HEK293 (cell line): ENCODE measurements around the gene RAP1GAP.

ENCODE experiments used
- CTCF ChIA-PET: fragments of 350-600 bp; formaldehyde crosslinking; extraction: SDS; loops from one replicate; lab custom pipeline; 2021; ENCODE audit warnings: antibody characterized with exemption; lab: Yijun Ruan, JAX
- POLR2A ChIA-PET: fragments of 300-600 bp; formaldehyde crosslinking; extraction: SDS; loops from one replicate; lab custom pipeline; 2020; ENCODE audit warnings: antibody characterized with exemption, inconsistent platforms; lab: Yijun Ruan, JAX
- H3K27ac ChIP-seq: fragments of 200-500 bp; sonication (Bioruptor generic); 2 replicates; pipeline ENCODE4 v1.5.1; 2014; ENCODE audit warnings: low read depth, low read length, control low read depth, inconsistent platforms; ENCODE audit errors: extremely low read depth
- H3K36me3 ChIP-seq, 2 experiments: fragments of 200-500 bp in 1 of 2; sonication (Bioruptor generic) in 1 of 2; 1 replicate in 1 of 2; 2 replicates in 1 of 2; pipeline ENCODE4 v1.5.1; 2014 to 2017; ENCODE audit warnings: inconsistent platforms in 2 of 2, low read length in 2 of 2; ENCODE audit not compliant: control insufficient read depth in 2 of 2, insufficient read depth in 1 of 2
- H3K4me1 ChIP-seq: fragments of 200-500 bp; sonication (Bioruptor generic); 2 replicates; pipeline ENCODE4 v1.5.1; 2014; ENCODE audit warnings: mild to moderate bottlenecking, low read length, inconsistent platforms; ENCODE audit not compliant: control insufficient read depth, insufficient read depth
- H3K4me3 ChIP-seq: 2 replicates; pipeline ENCODE4 v1.5.1; 2011; ENCODE audit warnings: low read depth, mild to moderate bottlenecking, control low read depth, low read length, moderate library complexity
- H3K9me3 ChIP-seq: fragments of 200-500 bp; sonication (Bioruptor generic); 2 replicates; pipeline ENCODE4 v1.5.1; 2014; ENCODE audit warnings: low read depth, low read length, inconsistent platforms; ENCODE audit not compliant: control insufficient read depth, insufficient read depth
- FEZF1 ChIP-seq: fragments of 450-650 bp; formaldehyde crosslinking; IDR thresholded peaks from 2 replicates; pipeline ENCODE4 v1.5.1; 2016; ENCODE audit warnings: missing biosample characterization, missing genetic modification characterization
- KLF16 ChIP-seq: fragments of 450-650 bp; formaldehyde crosslinking; IDR thresholded peaks from 2 replicates; pipeline ENCODE4 v1.5.1; 2017; ENCODE audit warnings: missing biosample characterization, missing genetic modification characterization
- PBX3 ChIP-seq: sonication (generic); formaldehyde crosslinking; IDR thresholded peaks from 2 replicates; pipeline ENCODE4 v1.8.1; 2022; ENCODE audit warnings: mild to moderate bottlenecking, moderate library complexity, missing genetic modification reagents
- PRDM6 ChIP-seq: fragments of 450-650 bp; formaldehyde crosslinking; IDR thresholded peaks from 2 replicates; pipeline ENCODE4 v1.5.1; 2017; ENCODE audit warnings: missing biosample characterization, missing genetic modification characterization
- SCRT2 ChIP-seq: fragments of 450-650 bp; formaldehyde crosslinking; IDR thresholded peaks from 2 replicates; pipeline ENCODE4 v1.5.1; 2016; ENCODE audit warnings: missing biosample characterization, missing genetic modification characterization
- TSHZ1 ChIP-seq: fragments of 450-650 bp; formaldehyde crosslinking; IDR thresholded peaks from 2 replicates; pipeline ENCODE4 v1.5.1; 2016; ENCODE audit warnings: missing biosample characterization, missing genetic modification characterization, borderline replicate concordance
- ZBTB17 ChIP-seq: fragments of 450-650 bp; formaldehyde crosslinking; IDR thresholded peaks from 2 replicates; pipeline ENCODE4 v1.5.1; 2016; ENCODE audit warnings: missing biosample characterization, missing genetic modification characterization
- ZBTB8A ChIP-seq: fragments of 450-650 bp; formaldehyde crosslinking; IDR thresholded peaks from 2 replicates; pipeline ENCODE4 v1.5.1; 2016; ENCODE audit warnings: missing biosample characterization, missing genetic modification characterization
- ZFHX2 ChIP-seq: fragments of 450-650 bp; formaldehyde crosslinking; conservative IDR thresholded peaks from 2 replicates; pipeline ENCODE4 v1.5.1; 2016; ENCODE audit warnings: missing biosample characterization, missing genetic modification characterization
- ZFP3 ChIP-seq: fragments of 450-650 bp; formaldehyde crosslinking; IDR thresholded peaks from 2 replicates; pipeline ENCODE4 v1.5.1; 2016; ENCODE audit warnings: low read depth, missing biosample characterization, missing genetic modification characterization
- ZFP69B ChIP-seq: fragments of 450-650 bp; formaldehyde crosslinking; IDR thresholded peaks from 2 replicates; pipeline ENCODE4 v1.5.1; 2016; ENCODE audit warnings: missing biosample characterization, missing genetic modification characterization
- ZNF112 ChIP-seq: fragments of 450-650 bp; formaldehyde crosslinking; IDR thresholded peaks from 2 replicates; pipeline ENCODE4 v1.5.0; 2017; ENCODE audit warnings: missing biosample characterization, missing genetic modification characterization
- ZNF140 ChIP-seq: fragments of 450-650 bp; formaldehyde crosslinking; IDR thresholded peaks from 2 replicates; pipeline ENCODE4 v1.5.1; 2016; ENCODE audit warnings: missing biosample characterization, missing genetic modification characterization
- ZNF169 ChIP-seq: fragments of 450-650 bp; formaldehyde crosslinking; IDR thresholded peaks from 2 replicates; pipeline ENCODE4 v1.5.1; 2016; ENCODE audit warnings: missing biosample characterization, missing genetic modification characterization
- ZNF19 ChIP-seq: fragments of 450-650 bp; formaldehyde crosslinking; IDR thresholded peaks from 2 replicates; pipeline ENCODE4; 2016; ENCODE audit warnings: missing biosample characterization, missing genetic modification characterization, low read depth
- ZNF26 ChIP-seq: fragments of 450-650 bp; formaldehyde crosslinking; IDR thresholded peaks from 2 replicates; pipeline ENCODE4 v1.5.1; 2016; ENCODE audit warnings: missing biosample characterization, missing genetic modification characterization
- ZNF266 ChIP-seq: fragments of 450-650 bp; formaldehyde crosslinking; IDR thresholded peaks from 2 replicates; pipeline ENCODE4 v1.5.1; 2016; ENCODE audit warnings: missing biosample characterization, missing genetic modification characterization, low read depth
- ZNF280D ChIP-seq: fragments of 450-650 bp; formaldehyde crosslinking; IDR thresholded peaks from 2 replicates; pipeline ENCODE4 v1.5.1; 2016; ENCODE audit warnings: missing biosample characterization, missing genetic modification characterization
- ZNF335 ChIP-seq: fragments of 450-650 bp; formaldehyde crosslinking; conservative IDR thresholded peaks from 2 replicates; pipeline ENCODE4 v1.5.1; 2016; ENCODE audit warnings: missing biosample characterization, missing genetic modification characterization
- ZNF350 ChIP-seq: fragments of 450-650 bp; formaldehyde crosslinking; IDR thresholded peaks from 2 replicates; pipeline ENCODE4 v1.5.0; 2017; ENCODE audit warnings: missing biosample characterization, mild to moderate bottlenecking, missing genetic modification characterization
- ZNF423 ChIP-seq: fragments of 450-650 bp; formaldehyde crosslinking; IDR thresholded peaks from 2 replicates; pipeline ENCODE4 v1.5.1; 2016; ENCODE audit warnings: missing biosample characterization, missing genetic modification characterization
- ZNF473 ChIP-seq: fragments of 450-650 bp; formaldehyde crosslinking; IDR thresholded peaks from 2 replicates; pipeline ENCODE4 v1.5.1; 2017; ENCODE audit warnings: missing biosample characterization, missing genetic modification characterization
- ZNF580 ChIP-seq: fragments of 450-650 bp; formaldehyde crosslinking; IDR thresholded peaks from 2 replicates; pipeline ENCODE4 v1.5.1; 2016; ENCODE audit warnings: missing biosample characterization, missing genetic modification characterization
- ZNF585B ChIP-seq: fragments of 450-650 bp; formaldehyde crosslinking; IDR thresholded peaks from 2 replicates; pipeline ENCODE4 v1.5.1; 2016; ENCODE audit warnings: missing biosample characterization, missing genetic modification characterization
- ZNF626 ChIP-seq: fragments of 450-650 bp; sonication (Bioruptor Pico); formaldehyde crosslinking; IDR thresholded peaks from 2 replicates; pipeline ENCODE4 v1.5.1; 2018; ENCODE audit warnings: missing biosample characterization, missing genetic modification characterization, inconsistent platforms
- ZNF677 ChIP-seq: fragments of 450-650 bp; IDR thresholded peaks from 2 replicates; pipeline ENCODE4 v1.5.0; 2018; ENCODE audit warnings: missing biosample characterization, mild to moderate bottlenecking, missing genetic modification characterization, moderate library complexity
- ZXDB ChIP-seq: fragments of 450-650 bp; formaldehyde crosslinking; IDR thresholded peaks from 2 replicates; pipeline ENCODE4 v1.5.1; 2016; ENCODE audit warnings: missing biosample characterization, missing genetic modification characterization

RAP1GAP gene

GRCh38 chr1:21696931-21697330 is 27.8 kb upstream of the RAP1GAP start (continued):
- no peak for TF ChIP-seq TSHZ1 (tag by site-specific recombination)
- no peak for TF ChIP-seq ZNF580 (tag by site-specific recombination)
- no peak for TF ChIP-seq ZNF169
- no peak for TF ChIP-seq ZNF350 (tag by site-specific recombination)
- TF ChIP-seq ZNF585B, result no peak
- TF ChIP-seq ZNF335, result no peak
- no peak for TF ChIP-seq ZNF140 (tag by site-specific recombination)
- TF ChIP-seq SCRT2 (tag by site-specific recombination), result no peak
- no peak for TF ChIP-seq ZNF26 (tag by site-specific recombination)

- Histone ChIP-seq H3K9me3 (no peaks in the 10 kb centered on the region), H3K27ac (no peak overlapping the region), H3K4me3 (no peak overlapping the region), H3K36me3 (peaks cover 23 to 75% of the 10 kb centered on the region in 2 experiments), H3K4me1 (no peaks in the 10 kb centered on the region)
- ChIA-PET POLR2A (interaction anchor here (0.7 kb wide), 1 partner anchor 13 kb away, joined by 3 read pairs; no protein-coding TSS in a partner anchor), CTCF (no interaction called here)
- no peak for TF ChIP-seq ZNF19
- TF ChIP-seq ZFHX2 (tag by site-specific recombination), result no peak
- no peak for TF ChIP-seq ZNF280D (tag by site-specific recombination)
- no peak for TF ChIP-seq ZNF677 (tag by site-specific recombination)
- no peak for TF ChIP-seq ZXDB
- no peak for TF ChIP-seq PRDM6 (tag by site-specific recombination)
- no peak for TF ChIP-seq ZFP69B
- no peak for TF ChIP-seq ZBTB17 (tag by site-specific recombination)
- TF ChIP-seq ZNF112, result no peak
- no peak for TF ChIP-seq PBX3 (CRISPR knock-in tag)
- no peak for TF ChIP-seq ZNF423
- TF ChIP-seq ZBTB8A (tag by site-specific recombination), result no peak
- no peak for TF ChIP-seq ZNF266
- no peak for TF ChIP-seq KLF16 (tag by site-specific recombination)
- TF ChIP-seq ZNF473 (tag by site-specific recombination), result no peak
- TF ChIP-seq ZFP3 (tag by site-specific recombination), result no peak
- no peak for TF ChIP-seq FEZF1
- TF ChIP-seq ZNF626, result no peak
- TF ChIP-seq ZNF169, result no peak
These were observed 24.6 kb upstream of the RAP1GAP start for GRCh38 chr1:21693732-21694131.
